RPMI7951 (cell line): ENCODE measurements around the gene HS6ST1. TPM values are rescaled to one million over a fixed set of nuclear protein-coding genes. Genes with fewer than 3 reads are reported as not detected.
A peak's percentile ranks its signal among the peaks of the same experiment; 100 is the strongest.

Experiments used
- DNase-seq: peaks from one replicate; pipeline ENCODE4 v3.0.0-alpha.2; 2012; ENCODE audit warnings: low read depth
- total RNA-seq: library from RNA; depleted of rRNA; stranded (reverse); fragments of >200 nt; shearing (Covaris generic); gene quantifications from 2 replicates; pipeline ENCODE4 v1.2.3, GENCODE V29; 2014; rRNA removed

HS6ST1 gene
- total RNA-seq, 1 experiment from 2014 or later, result 2.9 TPM

DNA sequence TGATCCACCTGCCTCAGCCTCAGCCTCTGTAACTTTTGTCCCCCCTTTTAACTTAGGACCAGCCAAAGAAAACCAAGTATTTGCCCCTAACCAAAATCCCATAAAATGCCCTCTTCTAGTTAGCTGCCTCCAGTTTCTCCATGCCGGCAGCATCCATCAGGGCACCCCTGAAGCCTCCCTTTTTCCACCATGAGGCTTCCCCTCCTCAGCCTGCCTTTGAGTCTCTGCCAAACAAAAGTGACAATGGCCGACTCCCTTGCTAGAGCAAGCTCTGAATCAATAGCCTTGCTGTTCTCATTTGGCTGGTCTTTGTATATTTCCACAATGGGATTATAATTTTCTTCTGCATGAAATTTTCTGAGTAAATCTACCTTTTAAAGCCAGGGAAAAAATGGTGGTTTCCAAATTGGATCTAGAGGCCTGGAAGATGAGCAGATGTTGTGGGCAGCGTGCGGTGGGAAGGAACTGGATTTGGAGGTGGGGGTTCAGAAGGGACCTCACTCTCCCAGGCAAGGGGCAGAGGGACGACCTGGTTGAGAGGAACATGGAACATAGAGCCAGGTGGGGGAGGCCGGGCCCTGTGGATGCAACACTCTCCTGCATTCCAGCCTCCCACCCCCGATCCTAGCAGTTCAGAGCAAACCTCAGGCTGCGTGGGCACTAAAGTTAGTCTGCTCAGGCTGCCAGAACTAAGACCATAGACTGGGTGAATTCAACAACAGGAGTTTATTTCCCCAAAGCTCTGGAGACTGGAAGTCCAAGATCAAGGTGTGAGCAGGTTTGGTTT, 80.6 kb downstream of the HS6ST1 start:
- no peak for DNase-seq

DNA sequence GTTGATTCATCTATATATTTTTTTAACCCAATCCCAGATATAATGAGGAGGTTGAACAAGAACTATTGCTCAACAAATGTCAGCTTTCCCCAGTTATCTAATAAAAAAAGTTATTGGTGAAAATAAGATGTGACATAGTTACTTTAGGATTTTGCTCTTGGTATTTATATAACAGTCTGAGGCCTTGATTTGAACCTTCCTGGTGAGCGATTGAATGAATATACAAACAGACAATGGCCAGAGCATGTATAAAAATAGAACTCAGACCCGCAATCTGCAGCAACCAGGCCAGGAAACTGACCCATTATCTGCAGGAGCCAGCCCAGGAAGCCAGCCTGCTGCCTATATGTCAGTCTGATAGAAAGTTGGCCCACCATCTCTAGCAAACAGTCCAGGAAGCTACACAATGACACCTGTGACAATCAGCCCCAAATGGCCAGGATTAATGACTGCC, 81.6 kb downstream of the HS6ST1 start:
- DNase-seq, result no peak

DNA sequence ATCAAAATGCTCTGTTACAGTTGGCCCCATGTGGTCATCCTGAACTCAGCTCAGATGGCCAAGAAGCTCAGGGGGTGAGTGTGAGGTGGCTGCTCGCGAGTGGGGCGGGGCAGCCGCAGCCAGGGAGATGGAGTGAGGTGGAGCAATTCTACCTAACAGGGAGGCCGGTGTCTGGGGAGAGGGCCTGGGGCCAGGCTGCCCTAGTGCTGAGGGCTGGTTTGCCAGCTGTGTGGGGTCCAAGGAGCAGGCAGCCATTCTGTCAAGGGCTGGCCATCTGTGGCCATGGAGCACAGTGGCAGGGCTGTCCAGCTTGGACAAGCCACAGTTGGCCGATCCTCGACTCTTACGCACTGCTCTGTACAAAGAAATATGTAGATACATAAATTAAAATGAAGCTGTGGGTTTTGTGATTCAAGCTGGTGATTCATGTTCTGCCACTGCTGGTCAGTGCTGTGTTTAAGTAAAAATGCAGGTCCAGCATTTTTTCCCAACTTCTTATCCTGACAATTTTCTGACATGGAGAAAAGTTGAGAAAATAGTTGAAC, 82.1 kb downstream of the HS6ST1 start:
- DNase-seq, result peak; percentile 34

DNA sequence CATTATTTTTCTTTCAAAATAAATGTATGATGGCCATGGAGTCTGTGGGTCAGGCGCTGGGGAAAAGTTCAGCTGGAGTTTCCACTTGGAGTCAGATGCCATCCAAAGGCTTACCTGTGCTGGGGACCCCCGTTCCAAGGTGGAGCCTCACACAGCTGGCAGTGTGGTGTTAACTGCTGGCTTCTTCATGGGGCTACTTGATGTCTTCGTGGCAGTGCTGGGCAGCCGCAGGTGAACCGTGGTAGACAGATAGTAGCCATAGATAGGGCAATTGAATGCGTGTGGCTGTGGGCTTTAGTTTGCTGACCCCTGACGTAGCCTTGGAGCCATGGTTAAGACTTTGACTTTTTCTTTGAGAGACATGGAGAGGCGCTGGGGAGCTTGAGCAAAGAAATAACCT, 83.1 kb downstream of the HS6ST1 start:
- DNase-seq, result no peak

DNA sequence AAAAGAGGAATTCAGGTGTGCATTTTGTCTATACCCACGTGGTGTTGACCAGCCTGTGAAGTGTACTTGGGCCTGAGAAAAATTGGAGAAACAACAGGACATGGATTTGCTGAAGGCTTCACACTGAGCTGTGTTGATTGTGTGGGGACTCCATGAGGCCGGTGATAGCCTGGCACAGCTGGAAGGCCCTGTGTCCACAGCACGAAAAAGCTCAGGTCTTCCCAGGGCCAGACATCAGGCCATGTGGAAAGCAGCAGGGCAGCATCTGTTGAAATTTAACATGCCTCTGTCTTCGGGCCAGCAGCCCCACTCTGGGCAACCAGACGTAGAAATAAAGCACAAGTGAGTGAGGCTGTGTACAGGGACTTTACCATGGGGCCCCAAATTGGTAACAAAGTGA, 84.1 kb downstream of the HS6ST1 start:
- no peak for DNase-seq

DNA sequence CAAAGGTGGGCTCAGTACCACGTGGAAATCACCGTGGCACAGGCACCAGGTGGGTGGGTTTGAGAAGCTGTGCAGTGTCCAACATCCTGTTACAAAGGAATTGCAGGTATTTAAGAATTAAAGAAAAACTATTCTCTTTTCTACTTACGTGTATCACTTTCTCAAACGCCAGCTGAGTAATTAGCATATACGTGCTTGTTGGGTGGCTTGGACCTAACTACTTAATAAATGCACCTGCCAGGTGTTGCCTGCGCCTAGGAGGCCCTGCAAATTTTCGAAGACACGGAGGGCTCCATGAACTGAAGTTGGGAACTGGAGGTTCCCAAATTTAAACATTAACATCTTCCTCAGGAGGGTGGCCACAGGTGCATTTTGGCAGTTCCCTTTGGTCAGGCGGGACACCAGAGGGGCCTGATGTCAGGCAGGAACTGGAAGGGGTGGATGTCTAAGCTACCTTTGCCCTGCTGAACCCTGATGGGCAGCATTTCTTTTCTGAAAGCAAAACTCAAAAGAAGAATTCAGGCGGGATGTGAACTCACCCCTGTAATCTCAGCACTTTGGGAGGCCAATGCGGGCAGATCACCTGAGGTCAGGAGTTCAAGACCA, 84.8 kb downstream of the HS6ST1 start:
- no peak for DNase-seq

DNA sequence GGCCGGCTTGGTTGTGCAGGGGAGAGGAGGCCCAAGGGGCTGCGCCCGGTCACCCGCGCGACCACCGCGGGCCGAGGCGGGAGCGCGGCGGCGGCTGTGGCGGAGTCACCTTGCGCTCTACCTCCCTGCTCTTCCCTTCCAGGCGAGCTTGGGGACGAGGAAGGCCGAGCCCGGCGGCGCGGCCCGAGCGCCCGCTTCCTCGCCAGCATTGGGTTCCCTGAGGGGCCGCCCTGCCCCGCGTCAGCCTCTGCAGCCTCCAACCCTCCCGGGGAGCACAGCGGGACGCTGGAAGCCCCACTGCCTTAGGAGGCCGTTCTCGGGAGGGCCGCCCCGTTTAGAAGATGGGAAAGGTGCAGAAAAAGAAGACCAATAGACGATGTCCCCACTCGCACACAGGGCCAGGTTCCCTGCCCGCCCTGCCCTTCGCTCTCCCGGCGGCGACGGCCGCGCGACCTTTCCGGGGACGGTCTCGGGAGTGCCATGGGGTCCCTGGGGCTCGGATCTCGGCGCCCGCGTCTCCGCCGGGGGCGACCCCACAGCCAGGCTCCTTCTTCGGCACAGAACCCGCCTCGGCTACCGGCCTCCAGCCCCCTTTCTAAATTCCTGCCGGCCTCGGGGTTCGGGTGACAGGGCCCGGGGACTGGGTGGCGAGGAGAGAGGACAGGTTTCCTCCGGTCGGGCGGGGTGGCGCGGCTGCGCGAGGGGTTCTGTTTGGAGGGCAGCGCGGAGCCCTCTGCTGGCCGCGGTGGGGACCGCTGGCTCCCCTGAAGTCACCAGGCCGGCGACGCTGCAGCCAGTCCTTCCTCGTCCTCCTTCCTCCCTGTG, 85.5 kb downstream of the HS6ST1 start:
- peak; percentile 64 for DNase-seq

DNA sequence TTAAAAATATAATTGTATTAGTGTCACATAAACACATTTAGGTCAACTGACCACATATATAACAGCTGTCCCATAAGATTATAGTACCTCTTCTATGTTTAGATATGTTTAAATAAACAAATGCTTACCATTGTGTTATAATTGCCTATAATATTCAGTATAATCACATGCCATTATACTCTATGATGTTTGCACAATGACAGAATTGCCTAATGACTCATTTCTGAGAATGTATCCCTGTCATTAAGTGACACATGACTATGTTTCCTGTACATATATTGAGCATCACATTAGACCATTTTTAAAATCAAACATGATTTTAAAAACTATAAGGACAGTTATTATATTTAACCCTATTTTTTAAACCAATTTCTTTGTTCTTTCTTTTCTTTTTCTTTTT, 89.8 kb downstream of the HS6ST1 start:
- DNase-seq, result no peak

DNA sequence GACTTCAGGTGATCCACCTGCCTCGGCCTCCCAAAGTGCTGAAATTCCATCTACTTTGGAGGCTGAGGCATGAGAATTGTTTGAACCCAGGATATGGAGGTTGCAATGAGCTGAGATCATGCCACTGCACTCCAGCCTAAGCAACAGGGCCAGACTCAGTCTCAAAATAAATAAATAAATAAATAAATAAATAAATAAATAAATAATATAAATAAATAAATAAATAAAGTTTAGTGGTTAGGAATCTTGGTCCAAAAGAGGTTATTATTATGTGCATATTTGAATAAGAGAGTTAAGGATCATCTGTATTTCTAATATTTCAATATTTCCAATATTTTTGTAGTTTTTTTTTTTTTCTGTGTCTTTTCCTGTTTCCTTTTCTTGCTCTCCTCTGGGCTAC, 90.8 kb downstream of the HS6ST1 start:
- no peak for DNase-seq

DNA sequence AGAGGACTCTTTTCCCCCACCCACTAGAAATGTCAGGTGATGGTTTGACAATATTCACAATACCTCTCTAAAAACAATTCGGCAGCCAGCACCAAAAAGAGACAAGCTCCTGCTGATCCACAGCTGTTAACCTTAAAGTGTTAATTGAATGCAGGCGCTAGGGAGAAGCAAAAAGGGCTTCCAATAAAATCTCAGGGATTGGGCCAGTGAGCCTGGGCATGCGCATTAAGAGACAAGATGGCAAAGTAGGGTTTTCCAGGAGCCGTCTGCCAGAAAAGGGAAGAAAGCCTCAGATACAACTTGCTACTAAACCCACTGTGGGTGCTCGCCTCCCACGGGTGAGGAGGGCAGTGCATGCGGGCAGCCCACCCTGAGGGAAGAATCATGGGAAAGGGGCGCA, 98.8 kb downstream of the HS6ST1 start:
- DNase-seq, result no peak

DNA sequence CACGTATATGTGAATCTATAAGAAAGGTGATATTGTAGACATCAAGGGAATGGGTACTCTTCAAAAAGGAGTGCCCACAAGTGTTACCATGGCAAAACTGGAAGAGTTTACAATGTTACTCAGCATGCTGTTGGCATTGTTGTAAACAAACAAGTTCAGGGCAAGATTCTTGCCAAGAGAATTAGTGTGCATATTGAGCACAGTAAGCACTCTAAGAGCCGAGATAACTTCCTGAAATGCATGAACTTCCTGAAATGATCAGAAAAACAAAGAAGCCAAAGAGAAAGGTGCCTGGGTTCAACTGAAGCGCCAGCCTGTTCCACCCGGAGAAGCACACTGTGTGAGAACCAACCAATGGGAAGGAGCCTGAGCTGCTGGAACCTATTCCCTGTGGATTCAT, 101.0 kb downstream of the HS6ST1 start:
- no peak for DNase-seq

DNA sequence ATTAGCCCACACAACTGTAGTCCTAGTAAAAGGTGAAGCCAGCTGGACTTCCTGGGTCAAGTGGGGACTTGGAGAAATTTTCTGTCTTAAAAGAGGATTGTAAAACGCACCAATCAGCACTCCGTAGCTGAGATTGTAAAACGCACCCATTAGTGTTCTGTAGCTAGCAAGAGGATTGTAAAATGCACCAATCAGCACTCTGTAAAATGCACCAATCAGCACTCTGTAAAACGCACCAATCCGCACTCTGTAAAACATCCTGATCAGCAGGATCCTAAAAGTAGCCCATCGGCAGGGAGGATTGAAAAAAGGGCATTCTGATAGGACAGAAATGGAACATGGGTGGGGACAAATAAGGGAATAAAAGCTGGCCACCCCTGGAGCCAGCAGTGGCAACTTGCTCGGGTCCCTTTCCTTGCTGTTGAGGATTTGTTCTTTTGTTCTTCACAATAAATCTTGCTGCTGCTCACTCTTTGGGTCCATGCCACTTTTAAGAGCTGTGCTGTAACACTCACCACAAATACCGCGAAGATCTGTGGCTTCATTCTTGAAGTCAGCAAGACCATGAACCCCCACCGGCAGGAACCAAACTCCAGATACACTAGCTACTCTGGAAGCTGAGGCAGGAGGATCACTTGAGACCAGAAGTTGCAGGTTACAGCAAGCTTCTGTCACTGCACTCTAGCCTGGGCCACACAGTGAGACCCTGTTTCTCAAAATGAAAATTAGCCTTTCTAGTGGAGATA, 102.6 kb downstream of the HS6ST1 start:
- DNase-seq, result peak; percentile 9

Other genes starting within 250 kb of the HS6ST1 start
- 57.3 and 58.6 TPM in 2 replicates for gene UGGT1, start 227.7 kb downstream of the HS6ST1 start, total RNA-seq